DOHH2 (cell line): ENCODE measurements around the gene RNF11.

Experiments
- H3F3A ChIP-seq: fragments of 200-600 bp; sonication (generic), shearing (Covaris generic); 2 replicates; pipeline ENCODE4 v1.6.0; 2016; ENCODE audit warnings: antibody characterized with exemption, mild to moderate bottlenecking; ENCODE audit not compliant: control insufficient read depth, insufficient read depth
- H3K27ac ChIP-seq: fragments of 200-600 bp; sonication (generic); 2 replicates; pipeline ENCODE4 v1.5.1; 2014; ENCODE audit warnings: low read depth, mild to moderate bottlenecking, low read length, moderate library complexity
- H3K27me3 ChIP-seq: fragments of 200-600 bp; sonication (generic); 2 replicates; pipeline ENCODE4 v1.6.1; 2014; ENCODE audit warnings: mild to moderate bottlenecking, low read length, mixed read lengths; ENCODE audit not compliant: control insufficient read depth
- H3K36me3 ChIP-seq: fragments of 200-600 bp; sonication (generic); 2 replicates; pipeline ENCODE4 v1.6.1; 2014; ENCODE audit warnings: mild to moderate bottlenecking, low read length, moderate library complexity, mixed read lengths; ENCODE audit not compliant: control insufficient read depth
- H3K4me1 ChIP-seq: fragments of 200-600 bp; sonication (generic); 2 replicates; pipeline ENCODE4 v1.6.1; 2014; ENCODE audit warnings: mild to moderate bottlenecking, low read length, mixed read lengths; ENCODE audit not compliant: control insufficient read depth
- H3K4me2 ChIP-seq: fragments of 200-600 bp; sonication (generic); 2 replicates; pipeline ENCODE4 v1.6.0; 2014; ENCODE audit warnings: mild to moderate bottlenecking, low read length, moderate library complexity
- H3K4me3 ChIP-seq: fragments of 200-600 bp; sonication (generic); 2 replicates; pipeline ENCODE4 v1.5.1; 2014; ENCODE audit warnings: mild to moderate bottlenecking, low read length, mixed read lengths
- H3K79me2 ChIP-seq: fragments of 200-600 bp; sonication (generic); 2 replicates; pipeline ENCODE4 v1.6.1; 2014; ENCODE audit warnings: mild to moderate bottlenecking, low read length, mixed read lengths; ENCODE audit not compliant: control insufficient read depth
- H3K9me2 ChIP-seq: fragments of 200-600 bp; sonication (generic); replicated peaks from 2 replicates; pipeline ENCODE4 v1.6.1; 2014; ENCODE audit warnings: mild to moderate bottlenecking, low read length, mixed read lengths; ENCODE audit not compliant: control insufficient read depth
- H3K9me3 ChIP-seq: fragments of 200-600 bp; sonication (generic); 2 replicates; pipeline ENCODE4 v1.6.1; 2014; ENCODE audit warnings: antibody characterized with exemption, low read length, mixed read lengths; ENCODE audit not compliant: control insufficient read depth, insufficient read depth
- H4K20me1 ChIP-seq: fragments of 200-600 bp; sonication (generic); 2 replicates; pipeline ENCODE4 v1.6.0; 2014; ENCODE audit warnings: low read depth, mild to moderate bottlenecking, antibody characterized with exemption, low read length, moderate library complexity; ENCODE audit not compliant: control insufficient read depth, insufficient read depth
- EZH2phosphoT487 ChIP-seq: fragments of 200-600 bp; sonication (generic); IDR thresholded peaks from 2 replicates; pipeline ENCODE4 v1.6.1; 2017; ENCODE audit warnings: borderline replicate concordance, mild to moderate bottlenecking, antibody characterized with exemption, low read length, moderate library complexity, mixed read lengths
- TF ChIP-seq, protein P1 (sequence below): fragments of 200-600 bp; sonication (generic); IDR thresholded peaks from one replicate; pipeline ENCODE4 v1.5.1; 2014; ENCODE audit warnings: antibody characterized with exemption, mild to moderate bottlenecking, low read depth, low read length; ENCODE audit not compliant: poor library complexity, severe bottlenecking

RNF11 gene

DNA sequence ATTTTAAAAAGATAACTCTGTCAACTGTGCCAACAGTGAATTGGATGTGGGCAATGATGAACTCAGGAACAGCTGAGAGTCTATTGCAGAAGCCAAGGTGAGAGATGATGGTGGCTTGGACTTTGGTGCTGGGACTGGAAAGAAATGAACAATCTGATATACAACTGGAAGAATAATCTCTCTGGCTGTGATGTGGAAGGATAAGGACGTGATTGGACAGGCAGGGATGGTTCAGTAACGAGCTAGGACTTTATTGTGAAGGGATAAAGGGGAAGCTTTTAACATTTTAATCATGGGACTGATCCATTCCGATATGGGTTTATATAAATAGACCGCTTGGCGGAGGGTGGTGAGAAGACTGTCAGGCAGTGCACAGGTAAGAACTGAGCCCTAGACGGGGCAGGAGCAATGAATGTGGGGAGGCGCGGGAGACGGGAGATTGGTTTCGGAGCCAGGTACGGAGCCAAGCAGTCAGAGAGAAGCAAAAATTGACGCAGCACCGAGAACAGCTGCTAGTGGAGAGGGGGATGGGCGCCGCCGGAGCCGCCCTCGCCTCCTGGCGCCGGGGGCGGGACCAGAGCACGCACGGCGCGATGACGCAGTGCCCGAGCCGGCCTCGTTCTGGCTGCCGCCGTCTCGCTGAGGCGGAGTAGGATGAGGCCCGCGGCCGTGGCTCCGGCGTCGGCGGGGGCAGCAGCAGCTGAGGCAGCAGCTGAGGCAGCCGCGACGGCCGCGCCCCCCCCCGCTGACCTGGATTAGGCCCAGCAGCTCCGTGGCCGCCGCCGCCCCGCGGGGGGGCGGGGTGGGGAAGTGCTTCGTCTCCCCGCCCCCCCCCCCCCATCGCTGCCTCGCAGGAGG, at the start of gene RNF11:
RNF11 (plus strand) TSS at position 601 of the 858 bp plus-strand sequence. CDS start 484 bp downstream, outside the sequence.
- Histone ChIP-seq H3K9me2 (no peaks in the 10 kb centered on the region), H3K79me2 (no peaks in the 10 kb centered on the region), H3K27ac (no peak within 1 kb of the TSS)

GRCh38 chr1:51188230-51188629, 47.8 kb upstream of the RNF11 start:
- H3K79me2 ChIP-seq = no peaks in the 10 kb centered on the region
- 0 out of 2 replicates have a peak, but pooled peaks cover 3% of the 10 kb centered on the region for H4K20me1 ChIP-seq
- peaks cover 17% of the 10 kb centered on the region for H3K27me3 ChIP-seq
- no peak overlapping the region for H3K4me3 ChIP-seq
- no peak overlapping the region for H3K27ac ChIP-seq
- no peak overlapping the region for H3K4me2 ChIP-seq
- H3K9me3 ChIP-seq = no peaks in the 10 kb centered on the region
- H3K36me3 ChIP-seq = no peaks in the 10 kb centered on the region
- TF ChIP-seq, protein P1, sequence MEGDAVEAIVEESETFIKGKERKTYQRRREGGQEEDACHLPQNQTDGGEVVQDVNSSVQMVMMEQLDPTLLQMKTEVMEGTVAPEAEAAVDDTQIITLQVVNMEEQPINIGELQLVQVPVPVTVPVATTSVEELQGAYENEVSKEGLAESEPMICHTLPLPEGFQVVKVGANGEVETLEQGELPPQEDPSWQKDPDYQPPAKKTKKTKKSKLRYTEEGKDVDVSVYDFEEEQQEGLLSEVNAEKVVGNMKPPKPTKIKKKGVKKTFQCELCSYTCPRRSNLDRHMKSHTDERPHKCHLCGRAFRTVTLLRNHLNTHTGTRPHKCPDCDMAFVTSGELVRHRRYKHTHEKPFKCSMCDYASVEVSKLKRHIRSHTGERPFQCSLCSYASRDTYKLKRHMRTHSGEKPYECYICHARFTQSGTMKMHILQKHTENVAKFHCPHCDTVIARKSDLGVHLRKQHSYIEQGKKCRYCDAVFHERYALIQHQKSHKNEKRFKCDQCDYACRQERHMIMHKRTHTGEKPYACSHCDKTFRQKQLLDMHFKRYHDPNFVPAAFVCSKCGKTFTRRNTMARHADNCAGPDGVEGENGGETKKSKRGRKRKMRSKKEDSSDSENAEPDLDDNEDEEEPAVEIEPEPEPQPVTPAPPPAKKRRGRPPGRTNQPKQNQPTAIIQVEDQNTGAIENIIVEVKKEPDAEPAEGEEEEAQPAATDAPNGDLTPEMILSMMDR = no peak
- no peak for TF ChIP-seq EZH2phosphoT487
- no peaks in the 10 kb centered on the region for H3K4me1 ChIP-seq
- H3K9me2 ChIP-seq = no peaks in the 10 kb centered on the region
- no peaks in the 10 kb centered on the region for H3F3A ChIP-seq

More for the DNA sequence above, at the start of gene RNF11:
- Histone ChIP-seq H3K4me1 (peaks cover 29% of the 10 kb centered on the region), H3F3A (peaks cover 19% of the 10 kb centered on the region), H3K9me3 (no peaks in the 10 kb centered on the region), H3K4me2 (peak within 1 kb of the TSS; percentile 96), H3K36me3 (no peaks in the 10 kb centered on the region), H3K27me3 (peaks cover 66% of the 10 kb centered on the region), H4K20me1 (peaks cover 15% of the 10 kb centered on the region; the same call in 1 of the 2 replicates), H3K4me3 (peak within 1 kb of the TSS; percentile 78)
- 0 out of 2 replicates have a peak, but pooled peaks have one; percentile 45 for TF ChIP-seq EZH2phosphoT487
- TF ChIP-seq, protein P1 = no peak

- no peaks in the 10 kb centered on the region for H3K4me1 ChIP-seq
- H3K36me3 ChIP-seq = no peaks in the 10 kb centered on the region
- no peak for TF ChIP-seq EZH2phosphoT487
- TF ChIP-seq, protein P1 = peak; percentile 92
- H3K27me3 ChIP-seq = peaks cover 13% of the 10 kb centered on the region
- no peaks in the 10 kb centered on the region for H3F3A ChIP-seq
- 0 out of 2 replicates have a peak, but pooled peaks cover 3% of the 10 kb centered on the region for H4K20me1 ChIP-seq
- H3K9me3 ChIP-seq = no peaks in the 10 kb centered on the region
- no peak overlapping the region for H3K4me3 ChIP-seq
- no peak overlapping the region for H3K4me2 ChIP-seq
- no peak overlapping the region for H3K27ac ChIP-seq
- no peaks in the 10 kb centered on the region for H3K9me2 ChIP-seq
- no peaks in the 10 kb centered on the region for H3K79me2 ChIP-seq
These were observed 46.5 kb upstream of the RNF11 start for GRCh38 chr1:51189421-51190073.
